K562 (cell line): ENCODE measurements around the gene TCF3. TPM values are rescaled to one million over a fixed set of nuclear protein-coding genes. Genes with fewer than 3 reads are reported as not detected.
A peak's percentile ranks its signal among the peaks of the same experiment; 100 is the strongest.

Source experiments
- BACH1 ChIP-seq: fragments of 200-800 bp; sonication (Bioruptor generic); IDR thresholded peaks from 2 replicates; pipeline ENCODE4 v1.6.1; 2016; ENCODE audit warnings: missing genetic modification characterization, missing compliant biosample characterization
- ELF2 ChIP-seq: fragments of 250-450 bp; sonication (Bioruptor Pico); IDR thresholded peaks from 2 replicates; pipeline ENCODE4 v1.5.0; 2021; ENCODE audit warnings: mild to moderate bottlenecking
- GABPA ChIP-seq: fragments of 200-800 bp; sonication (Bioruptor generic); conservative IDR thresholded peaks from 2 replicates; pipeline ENCODE4 v1.6.1; 2016; ENCODE audit warnings: low read depth, missing genetic modification characterization, missing compliant biosample characterization
- NR2C2 ChIP-seq, 2 experiments: fragments of 200-800 bp in 1 of 2; sonication (Bioruptor generic) in 1 of 2; sonication (generic) in 1 of 2; formaldehyde crosslinking in 1 of 2; IDR thresholded peaks; 2 replicates each; pipeline versions ENCODE4 v1.6.1 to v1.8.0; 2016 to 2022; ENCODE audit warnings: mild to moderate bottlenecking in 1 of 2, missing compliant biosample characterization in 1 of 2, missing genetic modification characterization in 1 of 2, missing genetic modification reagents in 1 of 2
- POLR2H ChIP-seq: IDR thresholded peaks from 2 replicates; pipeline ENCODE4 v1.6.1; 2016; ENCODE audit warnings: missing genetic modification characterization, low read depth, mild to moderate bottlenecking, control low read depth, missing compliant biosample characterization, moderate library complexity
- SMAD3 ChIP-seq: fragments of 450-650 bp; formaldehyde crosslinking; conservative IDR thresholded peaks from 2 replicates; pipeline ENCODE4 v1.4.0; 2020; ENCODE audit warnings: mild to moderate bottlenecking
- SNAPC5 ChIP-seq: fragments of 250-450 bp; sonication (Bioruptor Pico); IDR thresholded peaks from 2 replicates; pipeline ENCODE4 v1.8.0; 2021; ENCODE audit warnings: moderate library complexity, mild to moderate bottlenecking, inconsistent platforms
- TCF7L2 ChIP-seq: fragments of 150-350 bp; IDR thresholded peaks from 2 replicates; pipeline ENCODE4 v1.6.1; 2016; ENCODE audit warnings: low read depth, mild to moderate bottlenecking, low read length, moderate library complexity
- ZNF212 ChIP-seq: fragments of 450-650 bp; formaldehyde crosslinking; IDR thresholded peaks from 2 replicates; pipeline ENCODE4 v1.4.0; 2020; ENCODE audit warnings: mild to moderate bottlenecking
- ZNF263 ChIP-seq: sonication (generic); formaldehyde crosslinking; IDR thresholded peaks from 2 replicates; pipeline ENCODE4 v1.8.0; 2022; ENCODE audit warnings: mild to moderate bottlenecking, missing genetic modification reagents, borderline replicate concordance
- ZNF311 ChIP-seq: fragments of 250-450 bp; sonication (Bioruptor Pico); IDR thresholded peaks from 2 replicates; pipeline ENCODE4 v1.4.0; 2020; ENCODE audit warnings: mild to moderate bottlenecking, moderate library complexity
- ZNF561 ChIP-seq: fragments of 450-650 bp; formaldehyde crosslinking; conservative IDR thresholded peaks from 2 replicates; pipeline ENCODE4 v1.4.0; 2020; ENCODE audit warnings: mild to moderate bottlenecking, moderate library complexity
- ZNF583 ChIP-seq: fragments of 250-450 bp; sonication (Bioruptor Pico); IDR thresholded peaks from 2 replicates; pipeline ENCODE4 v1.4.0; 2020
- ZNF609 ChIP-seq: sonication (generic); formaldehyde crosslinking; IDR thresholded peaks from 2 replicates; pipeline ENCODE4 v1.8.1; 2023; ENCODE audit warnings: missing genetic modification reagents, mild to moderate bottlenecking, borderline replicate concordance
- ZNF740 ChIP-seq, 3 experiments: fragments of 200-800 bp in 1 of 3; sonication (Bioruptor generic) in 1 of 3; sonication (generic) in 1 of 3; formaldehyde crosslinking in 1 of 3; IDR thresholded peaks; 2 replicates each; pipeline versions ENCODE4 v1.6.1 to v1.8.0; 2016 to 2022; ENCODE audit warnings: mild to moderate bottlenecking in 2 of 3, missing compliant biosample characterization in 2 of 3, missing genetic modification characterization in 2 of 3, missing genetic modification reagents in 1 of 3
- polyA plus RNA-seq, 8 experiments: library from polyadenylated mRNA; depleted of rRNA in 4 of 8; stranded (reverse) in 5 of 8; unstranded in 3 of 8; fragments of >200 nt; fragmentation: Nextera tagmentation in 2 of 8; fragmentation: Illumina TruSeq in 1 of 8; extraction: Ambion mirVana in 2 of 8; extraction: Trizol in 1 of 8; gene quantifications; 2 replicates each; pipeline versions ENCODE4 v1.2.1 to v1.2.3, GENCODE V29; 2011 to 2014; ENCODE audit warnings: inconsistent platforms in 1 of 8, missing spikeins in 1 of 8
- total RNA-seq, 7 experiments: library from RNA; depleted of rRNA in 6 of 7; stranded (reverse); fragments of >200 nt in 6 of 7; fragmentation: Illumina TruSeq in 2 of 7; extraction: Trizol in 2 of 7; gene quantifications; 2 replicates each; pipeline versions ENCODE4 v1.2.1 to v1.2.3, GENCODE V29; 2011 to 2021; ENCODE audit warnings: low replicate concordance in 1 of 7
- TF ChIP-seq, protein P1 (sequence below): fragments of 250-450 bp; sonication (Bioruptor Pico); IDR thresholded peaks from 2 replicates; pipeline ENCODE4 v1.5.0; 2021
- TF ChIP-seq, protein P2 (sequence below): sonication (generic); IDR thresholded peaks from 2 replicates; pipeline ENCODE4 v1.6.1; 2016

The TCF3 gene
- total and polyA plus RNA-seq, 9 of the 15 experiments (the other 6 are each of a cell fraction or from before 2014, with no cell fraction given) = 5.6 to 259 (median 84.0) TPM

- 0 out of 2 replicates have a peak, but pooled peaks have one; percentile 62 for TF ChIP-seq ZNF609 (CRISPR knock-in tag)
- TF ChIP-seq ELF2 = 0 out of 2 replicates have a peak, but pooled peaks have one; percentile 63
- TF ChIP-seq TCF7L2 = no peak
- TF ChIP-seq SMAD3 = no peak
- TF ChIP-seq POLR2H (tag) = peak; percentile 67
- TF ChIP-seq ZNF311 (CRISPR knock-in tag) = 0 out of 2 replicates have a peak, but pooled peaks have one; percentile 34
- TF ChIP-seq BACH1 (tag) = no peak
- peak; percentile 28; the same call in 1 of the 2 replicates for TF ChIP-seq ZNF263
- peak; percentile 78 for TF ChIP-seq ZNF583 (CRISPR knock-in tag)
- no peak for TF ChIP-seq GABPA (tag)
- TF ChIP-seq, protein P1, sequence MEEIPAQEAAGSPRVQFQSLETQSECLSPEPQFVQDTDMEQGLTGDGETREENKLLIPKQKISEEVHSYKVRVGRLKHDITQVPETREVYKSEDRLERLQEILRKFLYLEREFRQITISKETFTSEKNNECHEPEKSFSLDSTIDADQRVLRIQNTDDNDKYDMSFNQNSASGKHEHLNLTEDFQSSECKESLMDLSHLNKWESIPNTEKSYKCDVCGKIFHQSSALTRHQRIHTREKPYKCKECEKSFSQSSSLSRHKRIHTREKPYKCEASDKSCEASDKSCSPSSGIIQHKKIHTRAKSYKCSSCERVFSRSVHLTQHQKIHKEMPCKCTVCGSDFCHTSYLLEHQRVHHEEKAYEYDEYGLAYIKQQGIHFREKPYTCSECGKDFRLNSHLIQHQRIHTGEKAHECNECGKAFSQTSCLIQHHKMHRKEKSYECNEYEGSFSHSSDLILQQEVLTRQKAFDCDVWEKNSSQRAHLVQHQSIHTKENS (CRISPR knock-in tag) = no peak
- TF ChIP-seq ZNF212 (CRISPR knock-in tag) = no peak
- no peak for TF ChIP-seq SNAPC5 (CRISPR knock-in tag)
- no peak for TF ChIP-seq ZNF561 (CRISPR knock-in tag)
- peak; percentile 71 for TF ChIP-seq ZNF740 (CRISPR knock-in tag; IDR thresholded peaks at IDR 0.05)
- TF ChIP-seq ZNF740 (tag; IDR thresholded peaks at IDR 0.05) = no peak
- no peak for TF ChIP-seq NR2C2 (CRISPR knock-in tag; IDR thresholded peaks at IDR 0.05)
- 0 out of 2 replicates have a peak, but pooled peaks have one; percentile 10 for TF ChIP-seq NR2C2 (tag; IDR thresholded peaks at IDR 0.05)
- TF ChIP-seq, protein P2, sequence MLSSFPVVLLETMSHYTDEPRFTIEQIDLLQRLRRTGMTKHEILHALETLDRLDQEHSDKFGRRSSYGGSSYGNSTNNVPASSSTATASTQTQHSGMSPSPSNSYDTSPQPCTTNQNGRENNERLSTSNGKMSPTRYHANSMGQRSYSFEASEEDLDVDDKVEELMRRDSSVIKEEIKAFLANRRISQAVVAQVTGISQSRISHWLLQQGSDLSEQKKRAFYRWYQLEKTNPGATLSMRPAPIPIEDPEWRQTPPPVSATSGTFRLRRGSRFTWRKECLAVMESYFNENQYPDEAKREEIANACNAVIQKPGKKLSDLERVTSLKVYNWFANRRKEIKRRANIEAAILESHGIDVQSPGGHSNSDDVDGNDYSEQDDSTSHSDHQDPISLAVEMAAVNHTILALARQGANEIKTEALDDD = no peak
These were observed 849 bp upstream of the TCF3 start (continued) for GRCh38 chr19:1653300-1653628.
